Smooth muscle cell of the coronary artery (primary cell): ENCODE data around the gene NMBR. TPM values are rescaled to one million over a fixed set of nuclear protein-coding genes. Genes with fewer than 3 reads are reported as not detected.

ENCODE experiments used
- total RNA-seq: library from RNA; depleted of rRNA; stranded (reverse); fragments of >200 nt; gene quantifications from 2 replicates; pipeline ENCODE4 v1.2.3, GENCODE V29; 2014; ENCODE audit warnings: low replicate concordance

NMBR gene
- not detected in 2 replicates for total RNA-seq

DNA sequence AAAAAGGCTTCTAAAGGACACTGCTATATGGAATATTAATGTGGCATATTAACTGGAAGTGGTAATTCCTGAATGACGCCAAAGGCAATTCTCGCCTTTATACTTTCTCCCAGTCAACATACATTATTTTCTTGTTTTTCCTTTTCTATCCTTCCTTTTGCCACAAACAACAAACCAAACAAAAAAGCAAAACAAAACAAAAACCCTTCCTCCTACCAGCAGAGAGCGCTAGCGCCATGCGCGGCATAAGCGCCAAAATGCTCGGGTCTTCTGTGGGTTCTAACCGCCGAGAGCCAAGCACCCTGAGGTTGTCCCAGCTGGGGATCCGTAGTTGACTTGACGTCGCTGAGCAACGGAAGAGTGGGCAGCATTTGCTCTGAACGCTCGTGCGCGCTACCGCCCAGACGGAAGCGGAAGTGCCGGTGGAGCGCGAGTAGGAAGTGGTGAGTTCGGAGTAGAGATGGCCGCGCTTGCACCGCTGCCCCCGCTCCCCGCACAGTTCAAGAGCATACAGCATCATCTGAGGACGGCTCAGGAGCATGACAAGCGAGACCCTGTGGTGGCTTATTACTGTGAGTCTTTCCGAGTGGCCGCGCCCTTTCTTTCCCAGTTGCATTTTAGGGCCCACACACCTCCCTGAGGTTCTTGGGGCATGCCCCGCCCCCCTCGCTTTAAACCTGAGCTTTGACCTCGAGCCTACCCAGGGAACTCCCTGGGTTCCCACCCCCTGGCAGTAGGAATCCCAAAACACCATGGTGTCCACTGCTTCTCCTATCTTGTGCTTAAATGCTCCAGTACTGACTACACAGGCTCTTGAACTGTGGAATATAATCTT, at the start of gene NMBR, which contains the start of gene VTA1:
NMBR (minus strand) TSS at position 295 of the 835 bp plus-strand sequence. CDS start 58,464 bp downstream, outside the sequence.
VTA1 (plus strand) TSS at position 436 of the 835 bp plus-strand sequence; CDS start at position 461, 25 bp downstream.

DNA sequence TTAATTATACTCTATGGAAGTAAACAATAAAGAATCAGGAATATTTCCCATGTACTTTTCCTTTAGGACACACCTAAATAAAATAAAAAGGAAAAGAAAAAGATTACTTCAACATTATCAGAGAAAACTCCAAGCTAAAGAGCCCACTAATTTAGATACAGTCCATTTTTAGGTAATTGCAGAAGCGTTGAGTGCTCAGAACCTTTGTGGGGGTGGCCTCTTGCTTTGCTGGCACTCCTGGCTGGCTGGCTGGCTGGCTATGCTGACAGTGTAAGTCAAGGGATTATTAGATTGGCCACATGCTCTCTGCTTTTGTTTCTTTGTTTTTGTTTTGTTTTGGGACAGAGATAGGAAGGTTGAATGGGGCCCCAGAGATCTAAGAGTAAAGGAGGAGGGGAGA, 14.3 kb downstream of the NMBR start, which contains the start of gene GJE1:
GJE1 (plus strand) TSS at position 301 of the 400 bp plus-strand sequence. CDS start 234 bp downstream, outside the sequence.

Other genes with a start within 250 kb of the NMBR start
- not detected in 2 replicates for gene GJE1, start 14.2 kb downstream of the NMBR start, total RNA-seq
- gene VTA1, start 141 bp upstream of the NMBR start, total RNA-seq: 23.6 and 30.9 TPM in 2 replicates
- gene ADGRG6, start 154.9 kb upstream of the NMBR start, total RNA-seq: 0.75 and 1.3 TPM in 2 replicates